Parietal lobe (tissue), 1 donor: Measurements from ENCODE around the gene RNASE8. TPM values are rescaled to one million over a fixed set of nuclear protein-coding genes. Genes with fewer than 3 reads are reported as not detected.

Source experiments
- total RNA-seq: library from RNA; depleted of rRNA; stranded (reverse); fragments of >200 nt; gene quantifications from one replicate; pipeline ENCODE4 v1.2.3, GENCODE V29; 2014

Gene RNASE8, protein sequence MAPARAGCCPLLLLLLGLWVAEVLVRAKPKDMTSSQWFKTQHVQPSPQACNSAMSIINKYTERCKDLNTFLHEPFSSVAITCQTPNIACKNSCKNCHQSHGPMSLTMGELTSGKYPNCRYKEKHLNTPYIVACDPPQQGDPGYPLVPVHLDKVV
- not detected for total RNA-seq

DNA sequence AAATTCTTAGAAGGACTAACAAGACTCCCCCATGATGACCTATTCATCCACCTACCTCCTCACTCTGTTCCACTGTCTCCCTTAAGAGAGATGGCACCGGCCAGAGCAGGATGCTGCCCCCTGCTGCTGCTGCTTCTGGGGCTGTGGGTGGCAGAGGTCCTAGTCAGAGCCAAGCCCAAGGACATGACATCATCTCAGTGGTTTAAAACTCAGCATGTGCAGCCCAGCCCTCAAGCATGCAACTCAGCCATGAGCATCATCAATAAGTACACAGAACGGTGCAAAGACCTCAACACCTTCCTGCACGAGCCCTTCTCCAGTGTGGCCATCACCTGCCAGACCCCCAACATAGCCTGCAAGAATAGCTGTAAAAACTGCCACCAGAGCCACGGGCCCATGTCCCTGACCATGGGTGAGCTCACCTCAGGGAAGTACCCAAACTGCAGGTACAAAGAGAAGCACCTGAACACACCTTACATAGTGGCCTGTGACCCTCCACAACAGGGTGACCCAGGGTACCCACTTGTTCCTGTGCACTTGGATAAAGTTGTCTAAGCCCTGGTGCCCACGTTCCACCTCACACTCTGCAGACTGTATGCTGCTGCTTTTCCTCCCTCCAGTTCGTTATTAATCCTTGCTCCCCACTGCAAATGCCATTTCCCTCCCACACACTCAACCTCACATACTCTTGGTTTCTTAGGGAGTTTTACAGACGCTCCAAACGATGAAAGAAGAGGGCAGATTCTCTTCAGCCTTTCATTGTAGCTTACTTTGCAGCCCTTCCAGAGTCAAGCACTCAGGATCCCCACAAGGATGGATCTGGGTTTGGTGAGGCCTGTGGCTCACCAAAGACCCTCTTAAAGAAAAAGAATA, at the start of gene RNASE8:
TSS of gene RNASE8 (plus strand) at position 20 of the 873 bp plus-strand sequence. CDS start at position 91, 71 bp downstream.

DNA sequence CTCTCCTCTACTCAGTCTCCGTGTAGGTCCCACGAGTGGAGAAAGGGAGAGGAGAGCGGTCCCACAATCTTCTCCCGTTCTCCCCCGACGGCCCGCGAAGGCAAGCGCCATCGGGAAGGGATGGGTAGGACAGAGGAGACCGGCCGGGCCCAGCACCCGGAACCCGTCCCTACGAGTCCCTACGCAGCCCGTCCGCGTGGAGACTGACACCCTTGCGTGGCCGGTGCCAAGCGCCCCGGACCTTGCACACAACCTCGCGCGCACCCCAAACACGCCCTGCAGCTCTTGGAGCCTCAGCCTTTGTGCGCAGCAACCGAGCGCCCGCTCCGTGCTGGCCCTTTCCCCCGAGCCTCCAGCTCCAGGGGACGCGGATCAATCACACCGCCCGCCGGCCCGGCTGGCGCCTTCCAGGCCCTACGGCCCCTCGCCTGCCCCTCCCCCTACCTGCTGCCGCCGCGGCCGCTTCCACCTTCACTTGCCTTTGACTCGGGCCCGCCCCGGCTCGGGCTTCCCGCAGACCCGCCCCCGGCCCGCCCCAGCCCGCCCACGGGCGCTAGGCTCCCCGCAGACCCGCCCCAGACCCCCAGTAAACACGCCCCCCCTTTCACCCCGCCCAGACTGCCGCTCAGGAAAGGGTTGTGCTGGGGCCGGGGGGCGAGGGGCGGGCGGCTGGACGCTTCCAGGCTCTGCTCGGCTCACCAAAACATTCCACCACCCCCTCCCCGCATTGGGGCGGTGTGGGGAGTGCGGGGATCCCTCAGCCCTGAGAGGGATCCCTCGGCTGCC, 32.8 kb upstream of the RNASE8 start, which contains the start of gene NDRG2:
TSS of gene NDRG2 (minus strand) at position 477 of the 786 bp plus-strand sequence. CDS start 1,746 bp downstream, outside the sequence.

DNA sequence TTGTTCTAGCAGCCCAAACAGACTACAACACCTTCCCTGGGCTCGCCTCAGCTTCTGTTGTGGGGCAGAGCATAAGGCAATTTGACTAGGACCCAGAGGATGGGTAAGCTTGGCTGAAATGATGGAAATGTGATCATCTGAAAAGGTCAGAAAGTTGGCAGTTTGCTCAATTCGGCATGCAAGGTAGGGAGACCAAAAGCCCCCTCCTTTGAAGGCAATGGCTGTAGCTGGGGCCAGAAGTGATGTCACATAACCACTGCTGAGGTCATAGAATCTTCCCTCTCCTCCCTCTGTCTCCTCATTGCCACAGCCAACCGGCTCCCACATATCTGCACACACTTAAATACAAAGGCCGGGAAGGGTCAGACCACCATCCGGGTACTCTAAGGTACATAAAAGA, 27.7 kb upstream of the RNASE8 start, which contains the start of gene TPPP2:
TSS of gene TPPP2 (plus strand) at position 301 of the 400 bp plus-strand sequence. CDS start 365 bp downstream, outside the sequence.

DNA sequence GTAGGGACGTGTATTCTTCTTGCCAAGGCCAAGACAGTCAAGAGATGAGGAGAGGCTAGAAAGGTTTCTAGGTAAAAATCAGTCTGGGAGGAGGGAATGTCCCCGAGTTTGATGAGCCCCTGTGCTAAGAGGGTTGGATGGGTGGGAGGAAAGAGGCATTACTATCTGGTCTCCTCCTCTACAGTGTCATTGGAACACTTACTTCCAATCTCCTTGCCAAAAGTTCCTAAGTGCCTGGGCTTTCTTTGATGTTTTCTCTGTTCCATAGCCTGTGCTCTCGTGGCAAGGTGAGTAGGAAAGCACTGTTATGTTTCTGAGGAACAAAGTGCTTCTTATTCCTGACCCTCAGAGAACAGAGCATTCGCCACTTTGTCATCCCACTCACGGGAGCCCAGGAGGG, 22.9 kb upstream of the RNASE8 start, which contains the start of gene RNASE13:
TSS of gene RNASE13 (minus strand) at position 101 of the 400 bp plus-strand sequence. CDS start 519 bp downstream, outside the sequence.

DNA sequence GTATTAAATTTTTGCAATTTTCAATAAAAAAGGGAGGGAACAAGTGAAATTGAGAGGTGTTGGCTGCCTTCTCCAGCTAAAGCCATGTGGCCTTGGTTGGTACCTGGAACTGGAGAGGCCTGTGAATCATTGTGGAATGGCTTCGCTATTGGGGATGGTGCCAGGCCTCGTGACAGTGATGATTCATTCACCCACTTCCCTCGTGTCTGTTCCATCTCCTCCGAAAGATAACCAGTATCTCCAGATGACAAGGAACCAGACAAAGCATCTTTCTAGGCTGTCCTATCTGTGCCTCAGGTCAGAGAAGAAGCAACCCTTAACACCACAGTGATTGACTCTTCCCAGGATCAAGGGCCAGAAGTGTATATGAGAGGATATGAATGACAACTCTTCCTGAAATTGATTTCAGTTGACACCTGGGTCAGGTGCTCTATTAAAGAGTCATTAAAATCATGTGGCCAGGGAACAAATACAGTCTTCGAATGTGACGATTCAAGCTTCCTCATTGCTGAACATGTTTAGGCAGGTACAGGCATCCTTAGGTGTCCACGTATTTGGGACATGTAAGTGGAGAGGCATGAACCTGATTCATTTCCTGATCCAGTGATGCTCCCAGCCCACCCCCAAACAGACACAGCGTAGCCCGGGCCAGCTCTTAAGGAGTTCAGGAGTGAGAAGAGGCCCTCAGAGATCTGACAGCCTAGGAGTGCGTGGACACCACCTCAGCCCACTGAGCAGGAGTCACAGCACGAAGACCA, 15.8 kb upstream of the RNASE8 start, which contains the start of gene RNASE7:
TSS of gene RNASE7 (plus strand) at position 687 of the 758 bp plus-strand sequence. CDS start 631 bp downstream, outside the sequence.

DNA sequence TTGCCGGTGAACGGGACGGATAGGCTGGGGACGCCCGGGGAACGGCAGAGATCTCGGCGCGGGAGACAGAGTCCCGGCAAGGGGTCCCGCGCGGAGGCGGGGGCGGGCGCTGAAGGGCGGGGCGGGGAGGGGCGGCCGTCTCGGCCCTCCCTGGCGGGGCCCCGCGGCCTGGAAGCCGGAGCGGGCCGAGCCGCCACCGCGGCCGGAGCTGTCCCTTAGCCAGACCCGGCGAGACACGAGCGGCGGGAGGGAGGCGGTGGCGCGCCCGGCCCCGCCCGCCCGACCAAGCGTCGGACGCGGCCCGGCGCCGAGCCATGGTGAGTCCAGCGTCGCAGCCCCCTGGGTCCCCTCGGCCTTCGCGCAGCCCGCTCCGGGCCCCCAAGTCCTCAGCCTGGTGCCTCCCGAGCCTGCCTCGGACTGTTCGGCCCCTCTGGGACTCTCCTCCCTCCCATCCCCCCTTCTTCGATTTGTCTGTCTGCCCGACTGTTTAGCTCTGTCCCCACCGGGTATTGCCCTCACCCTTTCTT, 12.5 kb downstream of the RNASE8 start, which contains the start of gene ARHGEF40:
TSS of gene ARHGEF40 (plus strand) at position 222 of the 527 bp plus-strand sequence. CDS start at position 315, 93 bp downstream.

DNA sequence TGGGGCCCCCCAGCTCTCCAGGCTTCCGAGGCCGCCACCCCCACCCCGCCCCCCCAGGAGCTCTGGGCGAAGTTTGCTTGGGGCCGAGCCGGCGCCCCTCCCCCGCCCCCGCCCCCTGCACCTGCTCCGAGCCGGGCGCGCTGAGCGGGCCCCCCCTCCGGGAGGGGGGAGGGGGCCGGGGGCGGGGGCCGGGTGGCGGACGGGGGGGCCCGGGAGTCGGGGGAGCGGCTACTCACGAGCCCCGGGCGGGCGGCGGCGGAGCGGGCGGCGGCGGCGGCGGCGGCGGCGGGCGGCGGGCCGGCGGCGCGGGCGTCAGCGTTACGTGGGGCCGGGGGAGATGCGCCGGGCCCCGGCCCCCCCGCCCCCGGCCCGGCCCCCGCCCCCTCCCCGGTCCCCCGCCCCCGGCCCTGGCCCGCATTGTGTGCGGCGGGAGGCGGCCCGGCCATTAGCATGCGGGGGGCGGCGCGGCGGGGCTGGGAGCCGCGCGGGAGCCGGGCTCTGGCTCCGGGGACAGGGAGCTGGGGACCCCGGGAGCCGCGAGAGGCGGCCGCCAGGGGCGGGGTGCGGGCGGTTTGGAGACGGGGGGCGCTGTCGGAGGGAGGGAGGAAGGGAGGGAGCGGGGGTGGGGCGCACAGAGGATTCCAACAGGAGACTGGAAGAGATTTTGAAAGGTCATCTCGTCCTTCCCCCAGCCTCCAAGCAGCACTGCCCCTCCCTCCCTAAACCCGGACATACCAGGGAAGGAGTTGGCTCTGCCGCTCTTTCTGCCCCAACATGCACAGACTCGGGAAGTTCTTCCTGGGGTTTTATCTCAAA, 40.7 kb downstream of the RNASE8 start, which contains the start of gene ZNF219:
TSS of gene ZNF219 (minus strand) at position 580 of the 816 bp plus-strand sequence. CDS start 5,064 bp downstream, outside the sequence.

DNA sequence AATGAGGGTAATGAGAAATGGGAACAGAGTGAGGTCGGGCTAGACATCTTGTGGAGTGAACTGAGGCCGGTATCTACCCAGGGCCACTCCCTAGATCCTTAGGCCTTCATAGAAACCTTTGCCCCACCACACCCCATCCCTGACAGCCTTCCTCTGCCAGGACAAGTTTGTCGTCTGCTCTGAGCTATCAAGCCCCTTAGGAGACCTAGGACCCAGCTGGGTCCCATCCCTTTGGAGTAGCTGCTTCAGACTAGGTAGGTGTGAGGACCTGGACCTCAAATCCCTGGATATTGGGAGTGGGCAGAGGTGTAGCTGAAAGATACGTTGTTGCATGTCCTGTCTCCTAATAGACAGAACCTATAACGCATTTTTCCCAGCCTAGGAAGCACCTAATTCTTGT, 43.3 kb downstream of the RNASE8 start, which contains the start of gene TMEM253:
TSS of gene TMEM253 (plus strand) at position 136 of the 400 bp plus-strand sequence. CDS start 278 bp downstream, outside the sequence.

Other genes starting within 250 kb of the RNASE8 start
- not detected for gene RNASE3, start 166.4 kb upstream of the RNASE8 start, total RNA-seq
- not detected for gene RNASE2, start 102.3 kb upstream of the RNASE8 start, total RNA-seq
- gene METTL17, start 67.8 kb upstream of the RNASE8 start, total RNA-seq = 47.0 TPM
- gene SLC39A2, start 58.5 kb upstream of the RNASE8 start, total RNA-seq = not detected
- 105 TPM for gene NDRG2, start 32.8 kb upstream of the RNASE8 start, total RNA-seq
- gene TPPP2, start 27.6 kb upstream of the RNASE8 start, total RNA-seq = not detected
- gene RNASE13, start 23.0 kb upstream of the RNASE8 start, total RNA-seq = not detected
- not detected for gene RNASE7, start 15.5 kb upstream of the RNASE8 start, total RNA-seq
- 20.7 TPM for gene ARHGEF40, start 12.5 kb downstream of the RNASE8 start, total RNA-seq
- 11.9 TPM for gene ZNF219, start 40.8 kb downstream of the RNASE8 start, total RNA-seq
- not detected for gene TMEM253, start 43.2 kb downstream of the RNASE8 start, total RNA-seq
- gene OR5AU1, start 98.2 kb downstream of the RNASE8 start, total RNA-seq = not detected
- 531 TPM for gene HNRNPC, start 211.6 kb downstream of the RNASE8 start, total RNA-seq
- 0.94 TPM for gene RPGRIP1, start 222.3 kb downstream of the RNASE8 start, total RNA-seq